IPS-NIHi11 (cell line): ENCODE data around the gene GBP4.

ENCODE experiments used
- DNase-seq: peaks from one replicate; pipeline ENCODE4 v3.0.0; 2012; ENCODE audit warnings: mixed read lengths, low spot score

GBP4 gene

GRCh38 chr1:89171067-89171438 lies 27.7 kb downstream of the GBP4 start:
- DNase-seq, result no peak

GRCh38 chr1:89170170-89171066 lies 28.3 kb downstream of the GBP4 start:
- no peak for DNase-seq

GRCh38 chr1:89169166-89169565 lies 29.6 kb downstream of the GBP4 start:
- no peak for DNase-seq

- no peak for DNase-seq
Measured at GRCh38 chr1:89167590-89168230, 31.0 kb downstream of the GBP4 start.

- no peak for DNase-seq
Measured at GRCh38 chr1:89166705-89167104, 32.0 kb downstream of the GBP4 start.

GRCh38 chr1:89165811-89166210 lies 32.9 kb downstream of the GBP4 start:
- DNase-seq, result no peak

GRCh38 chr1:89151047-89151446 lies 47.7 kb downstream of the GBP4 start:
- no peak for DNase-seq

- no peak for DNase-seq
Measured at GRCh38 chr1:89149976-89150375, 48.8 kb downstream of the GBP4 start.

- peak; percentile 19 for DNase-seq
Measured at GRCh38 chr1:89149229-89149628, 49.5 kb downstream of the GBP4 start.

- DNase-seq, result no peak
Measured at GRCh38 chr1:89147678-89148658, 50.8 kb downstream of the GBP4 start.

GRCh38 chr1:89146721-89147120 lies 52.0 kb downstream of the GBP4 start:
- DNase-seq, result no peak

GRCh38 chr1:89143484-89143883 lies 55.3 kb downstream of the GBP4 start:
- DNase-seq, result no peak

GRCh38 chr1:89142160-89142559 lies 56.6 kb downstream of the GBP4 start:
- DNase-seq, result no peak

GRCh38 chr1:89133747-89134146 lies 65.0 kb downstream of the GBP4 start:
- no peak for DNase-seq
